HepG2 (cell line): ENCODE measurements around the gene LPXN. TPM values are rescaled to one million over a fixed set of nuclear protein-coding genes. Genes with fewer than 3 reads are reported as not detected.

Source experiments
- AGO2 ChIP-seq: fragments of 200-400 bp; formaldehyde crosslinking; optimal IDR thresholded peaks from 2 replicates; pipeline ENCODE3; 2017; ENCODE audit warnings: mild to moderate bottlenecking, low read depth, low read length, moderate library complexity
- FOXJ3 ChIP-seq: sonication (generic); formaldehyde crosslinking; IDR thresholded peaks from 2 replicates; pipeline ENCODE4 v1.4.0; 2020; ENCODE audit warnings: missing genetic modification reagents, mild to moderate bottlenecking, borderline replicate concordance
- GTF3A ChIP-seq: sonication (generic); formaldehyde crosslinking; conservative IDR thresholded peaks from 2 replicates; pipeline ENCODE4 v1.4.0; 2020; ENCODE audit warnings: mild to moderate bottlenecking, missing genetic modification reagents
- HCFC1 ChIP-seq: fragments of 150-350 bp; IDR thresholded peaks from 2 replicates; pipeline ENCODE4 v1.6.1; 2014; ENCODE audit warnings: low read depth, low read length
- HOXA9 ChIP-seq: sonication (generic); formaldehyde crosslinking; IDR thresholded peaks from 2 replicates; pipeline ENCODE4 v1.8.1; 2022; ENCODE audit warnings: missing genetic modification reagents, mild to moderate bottlenecking, moderate library complexity, borderline replicate concordance
- KAT2B ChIP-seq: fragments of 150-350 bp; IDR thresholded peaks from 2 replicates; pipeline ENCODE4 v1.6.1; 2014; ENCODE audit warnings: low read depth, low read length, borderline replicate concordance
- MED8 ChIP-seq: sonication (generic); formaldehyde crosslinking; IDR thresholded peaks from 2 replicates; pipeline ENCODE4 v1.8.1; 2023; ENCODE audit warnings: mild to moderate bottlenecking, missing genetic modification reagents; ENCODE audit not compliant: insufficient replicate concordance
- NFE2L2 ChIP-seq: fragments of 150-350 bp; IDR thresholded peaks from 2 replicates; pipeline ENCODE4 v1.6.1; 2014; ENCODE audit warnings: low read length
- RBAK ChIP-seq: sonication (generic); formaldehyde crosslinking; IDR thresholded peaks from 2 replicates; pipeline ENCODE4 v1.5.1; 2020; ENCODE audit warnings: mild to moderate bottlenecking, missing genetic modification reagents
- SALL2 ChIP-seq: sonication (generic); formaldehyde crosslinking; IDR thresholded peaks from 2 replicates; pipeline ENCODE4 v1.8.1; 2023; ENCODE audit warnings: mild to moderate bottlenecking, missing genetic modification reagents, inconsistent platforms
- TP53 ChIP-seq: sonication (generic); formaldehyde crosslinking; conservative IDR thresholded peaks from 2 replicates; pipeline ENCODE4 v1.4.0; 2020; ENCODE audit warnings: missing genetic modification reagents
- TRIM24 ChIP-seq: sonication (generic); formaldehyde crosslinking; IDR thresholded peaks from 2 replicates; pipeline ENCODE4 v1.8.0; 2022; ENCODE audit warnings: mild to moderate bottlenecking, missing genetic modification reagents
- ZEB1 ChIP-seq: IDR thresholded peaks from 2 replicates; pipeline ENCODE4 v1.6.1; 2012; ENCODE audit warnings: mild to moderate bottlenecking, low read depth, inconsistent platforms; ENCODE audit not compliant: insufficient replicate concordance
- ZNF275 ChIP-seq: sonication (generic); formaldehyde crosslinking; IDR thresholded peaks from 2 replicates; pipeline ENCODE4 v1.8.0; 2022; ENCODE audit warnings: missing genetic modification reagents, mild to moderate bottlenecking, inconsistent platforms, borderline replicate concordance
- ZNF280B ChIP-seq: sonication (generic); formaldehyde crosslinking; IDR thresholded peaks from 2 replicates; pipeline ENCODE4 v1.5.0; 2020; ENCODE audit warnings: missing genetic modification reagents, mild to moderate bottlenecking, borderline replicate concordance
- ZNF382 ChIP-seq: sonication (generic); formaldehyde crosslinking; IDR thresholded peaks from 2 replicates; pipeline ENCODE4 v1.5.0; 2020; ENCODE audit warnings: missing genetic modification reagents, mild to moderate bottlenecking, borderline replicate concordance
- ZNF703 ChIP-seq: sonication (generic); formaldehyde crosslinking; IDR thresholded peaks from 2 replicates; pipeline ENCODE4 v1.5.1; 2020; ENCODE audit warnings: missing genetic modification reagents, mild to moderate bottlenecking, moderate library complexity, borderline replicate concordance
- polyA plus RNA-seq, 8 experiments: library from polyadenylated mRNA; depleted of rRNA in 3 of 8; stranded (reverse) in 7 of 8; unstranded in 1 of 8; fragments of >200 nt; fragmentation: Illumina TruSeq in 4 of 8; extraction: Trizol in 4 of 8; gene quantifications; 2 replicates each; pipeline versions ENCODE4 v1.2.1 to v1.2.3, GENCODE V29; 2011 to 2016; ENCODE audit warnings: low read depth in 4 of 8, missing spikeins in 1 of 8, mixed read lengths in 1 of 8; ENCODE audit not compliant: insufficient read depth in 1 of 8
- total RNA-seq, 5 experiments: library from RNA; depleted of rRNA; stranded (reverse); fragments of >200 nt; fragmentation: Illumina TruSeq; extraction: Trizol; gene quantifications; 2 replicates each; pipeline ENCODE4 v1.2.3, GENCODE V29; 2016; ENCODE audit warnings: low read depth in 1 of 5
- TF ChIP-seq, protein P1 (sequence below): sonication (generic); formaldehyde crosslinking; IDR thresholded peaks from 2 replicates; pipeline ENCODE4 v1.8.0; 2023; ENCODE audit warnings: mild to moderate bottlenecking, missing genetic modification reagents
- TF ChIP-seq, protein P2 (sequence below): fragments of 450-650 bp; IDR thresholded peaks from 2 replicates; pipeline ENCODE4 v1.6.1; 2016
- TF ChIP-seq, protein P3 (sequence below): sonication (generic); formaldehyde crosslinking; IDR thresholded peaks from 2 replicates; pipeline ENCODE4 v1.4.0; 2020; ENCODE audit warnings: missing genetic modification reagents
- TF ChIP-seq, protein P4 (sequence below): sonication (generic); formaldehyde crosslinking; IDR thresholded peaks from 2 replicates; pipeline ENCODE4 v1.8.0; 2022; ENCODE audit warnings: missing genetic modification reagents, mild to moderate bottlenecking, moderate library complexity, borderline replicate concordance

LPXN gene
- total and polyA plus RNA-seq, 2 of the 13 experiments (the other 11 are each of a cell fraction or from before 2014, with no cell fraction given): 1.7 to 3.5 TPM

DNA sequence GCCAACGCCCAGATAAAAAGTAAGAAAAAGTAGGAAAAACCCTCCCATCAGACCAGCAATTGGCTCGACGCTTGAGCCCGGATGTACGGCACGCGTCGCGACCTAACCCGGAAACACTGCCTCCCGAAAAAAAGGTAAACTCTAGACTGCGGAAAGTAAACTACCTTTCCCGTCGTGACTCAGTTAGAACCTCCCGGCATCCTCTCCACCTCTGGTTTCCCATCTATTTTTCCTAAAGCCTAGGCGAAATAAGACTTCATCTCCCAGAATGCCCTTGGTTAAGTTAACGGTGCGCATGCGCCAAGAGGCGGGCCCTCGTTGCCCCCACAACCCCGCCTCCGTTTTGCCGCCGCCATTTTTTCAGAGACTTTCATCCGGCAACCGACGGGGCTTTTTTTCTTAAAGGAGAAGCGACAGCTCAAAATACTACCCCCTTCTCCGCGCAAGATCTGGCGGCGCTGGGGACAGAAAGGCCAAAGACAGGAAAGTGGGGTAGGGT is 2.5 kb upstream of the LPXN start (continued):
- TF ChIP-seq, protein P1, sequence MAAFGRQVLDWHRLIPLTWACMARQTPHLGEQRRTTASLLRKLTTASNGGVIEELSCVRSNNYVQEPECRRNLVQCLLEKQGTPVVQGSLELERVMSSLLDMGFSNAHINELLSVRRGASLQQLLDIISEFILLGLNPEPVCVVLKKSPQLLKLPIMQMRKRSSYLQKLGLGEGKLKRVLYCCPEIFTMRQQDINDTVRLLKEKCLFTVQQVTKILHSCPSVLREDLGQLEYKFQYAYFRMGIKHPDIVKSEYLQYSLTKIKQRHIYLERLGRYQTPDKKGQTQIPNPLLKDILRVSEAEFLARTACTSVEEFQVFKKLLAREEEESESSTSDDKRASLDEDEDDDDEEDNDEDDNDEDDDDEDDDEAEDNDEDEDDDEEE (CRISPR knock-in tag): no peak
- TF ChIP-seq RBAK: no peak
- no peak for TF ChIP-seq KAT2B
- no peak for TF ChIP-seq ZNF280B
- TF ChIP-seq HOXA9: no peak
- TF ChIP-seq MED8 (CRISPR knock-in tag): no peak
- TF ChIP-seq AGO2: no peak
- no peak for TF ChIP-seq ZNF275 (CRISPR knock-in tag)
- no peak for TF ChIP-seq NFE2L2
- no peak for TF ChIP-seq ZNF382 (CRISPR knock-in tag)
- TF ChIP-seq, protein P2, sequence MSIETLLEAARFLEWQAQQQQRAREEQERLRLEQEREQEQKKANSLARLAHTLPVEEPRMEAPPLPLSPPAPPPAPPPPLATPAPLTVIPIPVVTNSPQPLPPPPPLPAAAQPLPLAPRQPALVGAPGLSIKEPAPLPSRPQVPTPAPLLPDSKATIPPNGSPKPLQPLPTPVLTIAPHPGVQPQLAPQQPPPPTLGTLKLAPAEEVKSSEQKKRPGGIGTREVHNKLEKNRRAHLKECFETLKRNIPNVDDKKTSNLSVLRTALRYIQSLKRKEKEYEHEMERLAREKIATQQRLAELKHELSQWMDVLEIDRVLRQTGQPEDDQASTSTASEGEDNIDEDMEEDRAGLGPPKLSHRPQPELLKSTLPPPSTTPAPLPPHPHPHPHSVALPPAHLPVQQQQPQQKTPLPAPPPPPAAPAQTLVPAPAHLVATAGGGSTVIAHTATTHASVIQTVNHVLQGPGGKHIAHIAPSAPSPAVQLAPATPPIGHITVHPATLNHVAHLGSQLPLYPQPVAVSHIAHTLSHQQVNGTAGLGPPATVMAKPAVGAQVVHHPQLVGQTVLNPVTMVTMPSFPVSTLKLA: peak; percentile 16; the same call in 1 of the 2 replicates
- no peak for TF ChIP-seq ZNF703
- TF ChIP-seq FOXJ3 (CRISPR knock-in tag): peak; percentile 61; the same call in 1 of the 2 replicates
- no peak for TF ChIP-seq TP53 (CRISPR knock-in tag)
- TF ChIP-seq, protein P3, sequence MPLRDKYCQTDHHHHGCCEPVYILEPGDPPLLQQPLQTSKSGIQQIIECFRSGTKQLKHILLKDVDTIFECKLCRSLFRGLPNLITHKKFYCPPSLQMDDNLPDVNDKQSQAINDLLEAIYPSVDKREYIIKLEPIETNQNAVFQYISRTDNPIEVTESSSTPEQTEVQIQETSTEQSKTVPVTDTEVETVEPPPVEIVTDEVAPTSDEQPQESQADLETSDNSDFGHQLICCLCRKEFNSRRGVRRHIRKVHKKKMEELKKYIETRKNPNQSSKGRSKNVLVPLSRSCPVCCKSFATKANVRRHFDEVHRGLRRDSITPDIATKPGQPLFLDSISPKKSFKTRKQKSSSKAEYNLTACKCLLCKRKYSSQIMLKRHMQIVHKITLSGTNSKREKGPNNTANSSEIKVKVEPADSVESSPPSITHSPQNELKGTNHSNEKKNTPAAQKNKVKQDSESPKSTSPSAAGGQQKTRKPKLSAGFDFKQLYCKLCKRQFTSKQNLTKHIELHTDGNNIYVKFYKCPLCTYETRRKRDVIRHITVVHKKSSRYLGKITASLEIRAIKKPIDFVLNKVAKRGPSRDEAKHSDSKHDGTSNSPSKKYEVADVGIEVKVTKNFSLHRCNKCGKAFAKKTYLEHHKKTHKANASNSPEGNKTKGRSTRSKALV: no peak
- TF ChIP-seq ZEB1: no peak
- no peak for TF ChIP-seq GTF3A (CRISPR knock-in tag)
- peak; percentile 83 for TF ChIP-seq HCFC1
- TF ChIP-seq, protein P4, sequence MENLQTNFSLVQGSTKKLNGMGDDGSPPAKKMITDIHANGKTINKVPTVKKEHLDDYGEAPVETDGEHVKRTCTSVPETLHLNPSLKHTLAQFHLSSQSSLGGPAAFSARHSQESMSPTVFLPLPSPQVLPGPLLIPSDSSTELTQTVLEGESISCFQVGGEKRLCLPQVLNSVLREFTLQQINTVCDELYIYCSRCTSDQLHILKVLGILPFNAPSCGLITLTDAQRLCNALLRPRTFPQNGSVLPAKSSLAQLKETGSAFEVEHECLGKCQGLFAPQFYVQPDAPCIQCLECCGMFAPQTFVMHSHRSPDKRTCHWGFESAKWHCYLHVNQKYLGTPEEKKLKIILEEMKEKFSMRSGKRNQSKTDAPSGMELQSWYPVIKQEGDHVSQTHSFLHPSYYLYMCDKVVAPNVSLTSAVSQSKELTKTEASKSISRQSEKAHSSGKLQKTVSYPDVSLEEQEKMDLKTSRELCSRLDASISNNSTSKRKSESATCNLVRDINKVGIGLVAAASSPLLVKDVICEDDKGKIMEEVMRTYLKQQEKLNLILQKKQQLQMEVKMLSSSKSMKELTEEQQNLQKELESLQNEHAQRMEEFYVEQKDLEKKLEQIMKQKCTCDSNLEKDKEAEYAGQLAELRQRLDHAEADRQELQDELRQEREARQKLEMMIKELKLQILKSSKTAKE: no peak
- no peak for TF ChIP-seq SALL2
- no peak for TF ChIP-seq TRIM24 (CRISPR knock-in tag)
